ENCODE measurements around the gene MINDY4. TPM values are rescaled to one million over a fixed set of nuclear protein-coding genes. Genes with fewer than 3 reads are reported as not detected.

MINDY4 gene
- total RNA-seq, 1 donor = 0.21 TPM

DNA sequence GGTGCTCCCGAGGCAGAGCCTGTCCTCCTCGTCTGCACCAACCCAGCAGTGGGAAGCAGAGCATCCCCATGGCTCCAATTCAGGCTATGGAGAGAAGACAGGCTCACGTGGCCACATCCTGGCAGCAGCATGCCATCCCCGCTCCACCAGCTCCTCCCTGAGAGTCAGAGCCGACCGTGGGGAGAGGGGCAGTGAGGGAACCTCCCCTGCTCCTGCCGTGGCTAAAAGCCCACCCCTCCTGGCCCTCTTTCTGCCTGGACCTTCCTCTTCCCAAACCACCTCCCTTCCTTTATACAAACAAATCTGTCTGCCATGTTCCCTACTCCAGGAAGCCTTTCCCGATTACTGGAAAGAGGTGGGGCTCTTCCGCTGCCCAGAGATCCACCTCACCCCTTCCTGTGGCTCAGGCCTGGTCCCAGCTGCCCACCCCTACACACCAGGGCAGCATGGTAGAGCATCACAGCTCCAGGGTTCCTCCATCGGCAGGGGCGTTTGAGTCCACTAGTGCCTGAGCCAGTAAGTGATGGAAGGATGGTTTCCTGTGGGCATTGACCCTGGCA lies 129.7 kb downstream of the MINDY4 start:
- no peaks in the 10 kb centered on the region for H3K9me3 ChIP-seq (ENCODE audit: low read depth, low read length)
- no peaks in the 10 kb centered on the region for H3K4me1 ChIP-seq (ENCODE audit: insufficient read depth, low read length)
- H3K4me3 ChIP-seq (ENCODE audit: low read length) = no peak overlapping the region
- no peaks in the 10 kb centered on the region for H3K27me3 ChIP-seq (ENCODE audit: insufficient read depth, low read length)

DNA sequence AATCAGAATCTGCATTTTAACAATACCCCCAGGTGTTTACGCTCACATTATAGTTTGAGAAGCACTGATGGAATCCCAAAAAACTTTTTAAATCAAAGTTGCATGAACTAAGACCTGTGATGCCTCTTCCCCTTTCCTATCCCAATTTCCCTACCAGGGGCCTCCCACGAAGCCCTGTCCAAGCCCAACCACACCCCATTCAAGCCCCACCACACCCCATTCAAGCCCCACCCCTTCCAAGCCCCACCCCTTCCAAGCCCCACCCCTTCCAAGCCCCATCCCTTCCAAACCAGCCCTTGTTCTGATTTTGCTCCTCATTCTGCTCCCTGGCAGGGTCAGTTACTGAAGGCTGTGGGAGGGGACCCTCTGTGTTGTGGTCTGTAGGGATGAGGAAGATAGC lies 130.6 kb downstream of the MINDY4 start:
- Histone ChIP-seq H3K27me3 (ENCODE audit: insufficient read depth, low read length) (no peaks in the 10 kb centered on the region), H3K9me3 (ENCODE audit: low read depth, low read length) (no peaks in the 10 kb centered on the region)

DNA sequence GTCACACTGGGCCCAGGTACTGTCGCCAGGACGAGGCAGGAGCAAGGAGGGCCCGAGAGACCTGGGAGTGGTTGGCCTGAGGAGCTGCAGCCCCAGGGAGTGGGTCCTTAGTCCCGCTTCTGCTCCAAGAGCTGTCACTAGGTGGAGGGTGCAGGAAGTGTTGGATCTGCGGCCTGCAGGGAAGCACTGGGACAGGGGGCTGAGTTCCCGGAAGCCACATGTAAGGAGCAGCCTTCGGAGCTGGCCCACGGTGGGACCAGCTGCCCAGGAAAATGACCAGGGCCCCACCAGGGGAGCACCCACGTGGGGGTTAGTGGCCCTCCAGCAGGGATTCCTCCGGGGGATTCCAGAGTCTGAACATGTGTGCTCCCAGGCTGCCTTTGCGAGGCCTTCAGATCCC lies 131.2 kb downstream of the MINDY4 start:
- H3K4me3 ChIP-seq (ENCODE audit: low read length) = no peak overlapping the region
- no peaks in the 10 kb centered on the region for H3K9me3 ChIP-seq (ENCODE audit: low read depth, low read length)
- no peaks in the 10 kb centered on the region for H3K4me1 ChIP-seq (ENCODE audit: insufficient read depth, low read length)
- H3K27me3 ChIP-seq (ENCODE audit: insufficient read depth, low read length) = no peaks in the 10 kb centered on the region

More for the DNA sequence above, 130.6 kb downstream of the MINDY4 start:
- Histone ChIP-seq H3K4me3 (ENCODE audit: low read length) (no peak overlapping the region), H3K4me1 (ENCODE audit: insufficient read depth, low read length) (no peaks in the 10 kb centered on the region)

DNA sequence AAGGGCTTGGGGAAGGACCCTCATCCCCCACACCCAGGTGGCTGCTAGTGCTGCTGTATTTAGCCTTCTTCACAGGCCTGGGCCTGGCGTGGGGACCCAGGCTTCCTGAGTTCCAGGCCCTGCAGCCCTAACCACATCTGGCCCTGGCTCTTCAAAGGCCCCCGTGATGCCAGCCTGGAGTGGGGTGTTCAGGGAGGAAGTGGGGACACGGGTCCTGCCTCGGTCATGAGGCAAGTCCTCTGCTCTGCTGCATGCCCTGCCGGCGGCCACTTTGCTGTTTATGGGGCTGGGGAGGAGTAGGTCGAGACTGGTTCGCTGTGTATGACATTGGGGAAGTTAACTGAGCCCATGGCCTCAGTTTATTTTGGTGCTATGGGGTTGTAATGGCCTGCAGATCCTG lies 131.9 kb downstream of the MINDY4 start:
- Histone ChIP-seq H3K4me1 (ENCODE audit: insufficient read depth, low read length) (no peaks in the 10 kb centered on the region), H3K27me3 (ENCODE audit: insufficient read depth, low read length) (no peaks in the 10 kb centered on the region), H3K4me3 (ENCODE audit: low read length) (no peak overlapping the region), H3K9me3 (ENCODE audit: low read depth, low read length) (no peaks in the 10 kb centered on the region)

DNA sequence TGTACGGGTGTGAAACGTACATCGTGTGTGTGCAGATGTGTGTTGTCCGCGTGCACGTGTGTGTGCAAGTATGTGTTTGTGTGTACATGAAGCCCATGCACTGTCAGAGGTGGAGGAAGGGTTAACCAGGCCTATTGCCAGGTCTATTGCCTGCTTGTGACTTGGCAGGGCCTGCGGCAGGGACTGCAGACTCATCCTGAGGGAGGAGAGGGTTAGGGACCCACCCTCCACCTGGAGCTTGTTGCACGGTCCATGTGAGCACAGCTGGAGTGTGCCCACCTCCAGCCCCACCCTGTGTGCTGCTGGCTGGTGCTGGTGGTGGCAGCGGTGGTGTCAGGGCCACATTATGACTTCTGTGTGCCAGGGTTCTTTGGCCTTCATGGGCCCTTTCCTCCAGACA lies 133.3 kb downstream of the MINDY4 start:
- H3K9me3 ChIP-seq (ENCODE audit: low read depth, low read length) = no peaks in the 10 kb centered on the region

DNA sequence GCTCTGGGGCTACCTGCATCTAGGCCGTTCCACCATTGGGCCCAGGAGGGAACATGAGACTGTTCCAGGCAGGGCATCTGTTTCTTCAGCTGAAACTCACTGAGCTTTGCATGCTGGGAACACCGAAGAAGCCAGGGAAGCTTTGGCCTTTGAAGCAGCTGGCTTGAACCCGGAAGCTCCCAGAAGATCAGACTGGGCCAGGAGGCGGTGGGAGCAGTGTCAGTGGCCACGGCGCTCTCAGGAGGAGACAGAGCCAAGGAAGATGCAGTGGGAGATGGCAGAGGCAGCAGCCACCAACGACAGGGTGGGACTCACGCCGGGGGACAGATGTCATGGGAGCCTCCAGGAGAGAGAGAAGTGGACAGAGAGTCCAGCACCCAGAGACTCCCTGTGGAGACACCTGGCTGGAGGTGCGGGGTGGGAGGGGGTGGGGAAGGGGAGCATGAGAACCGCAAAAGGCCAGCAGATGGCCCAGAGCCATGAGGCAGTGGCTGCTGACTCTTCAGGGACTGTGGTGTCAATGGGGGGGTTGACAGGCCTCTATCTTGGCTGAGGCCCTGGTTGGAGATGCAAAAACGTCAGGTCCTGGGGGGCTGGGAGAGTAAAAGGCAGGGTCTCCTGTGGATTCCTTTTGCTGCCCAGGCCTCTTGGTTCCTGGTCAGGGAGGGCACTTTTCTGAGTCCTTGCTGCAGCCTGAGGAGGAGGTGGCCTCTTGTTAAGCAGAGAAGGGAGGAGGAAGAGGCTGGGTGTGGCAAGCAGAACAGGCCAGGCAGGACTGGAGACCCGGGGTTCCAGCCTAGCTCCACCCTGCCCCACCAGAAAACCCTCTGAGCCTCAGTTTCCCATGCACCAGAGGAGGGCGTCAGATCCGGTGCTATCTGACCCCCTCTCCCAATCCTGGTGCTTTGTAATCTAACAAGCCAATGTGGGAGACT lies 134.1 kb downstream of the MINDY4 start:
- Histone ChIP-seq H3K4me1 (ENCODE audit: insufficient read depth, low read length) (no peaks in the 10 kb centered on the region), H3K27me3 (ENCODE audit: insufficient read depth, low read length) (no peaks in the 10 kb centered on the region), H3K9me3 (ENCODE audit: low read depth, low read length) (no peaks in the 10 kb centered on the region), H3K4me3 (ENCODE audit: low read length) (no peak overlapping the region)

More for the DNA sequence above, 133.3 kb downstream of the MINDY4 start:
- H3K27me3 ChIP-seq (ENCODE audit: insufficient read depth, low read length) = no peaks in the 10 kb centered on the region
- no peak overlapping the region for H3K4me3 ChIP-seq (ENCODE audit: low read length)
- no peaks in the 10 kb centered on the region for H3K4me1 ChIP-seq (ENCODE audit: insufficient read depth, low read length)

DNA sequence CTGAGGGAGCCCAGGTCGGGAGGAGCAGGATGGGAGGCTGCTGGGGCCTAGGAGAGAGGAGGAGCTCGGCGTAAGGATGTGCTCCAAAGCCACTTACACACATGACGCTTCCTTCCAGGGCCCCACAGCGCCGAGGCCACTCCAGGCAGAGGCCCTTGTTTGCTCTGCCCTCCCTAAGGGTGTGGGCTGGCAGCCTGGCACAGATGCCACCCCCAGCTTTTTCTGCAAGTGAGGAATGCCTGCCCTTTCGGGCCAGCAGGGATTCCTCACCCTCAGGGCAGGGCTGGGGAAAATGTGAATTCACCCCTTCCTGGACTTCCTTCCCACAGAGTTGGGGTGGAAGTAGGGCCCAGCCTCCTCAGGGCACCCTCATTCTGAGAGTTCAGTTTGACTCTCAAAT lies 134.8 kb downstream of the MINDY4 start:
- Histone ChIP-seq H3K9me3 (ENCODE audit: low read depth, low read length) (no peaks in the 10 kb centered on the region), H3K4me1 (ENCODE audit: insufficient read depth, low read length) (no peaks in the 10 kb centered on the region), H3K27me3 (ENCODE audit: insufficient read depth, low read length) (no peaks in the 10 kb centered on the region), H3K4me3 (ENCODE audit: low read length) (no peak overlapping the region)

DNA sequence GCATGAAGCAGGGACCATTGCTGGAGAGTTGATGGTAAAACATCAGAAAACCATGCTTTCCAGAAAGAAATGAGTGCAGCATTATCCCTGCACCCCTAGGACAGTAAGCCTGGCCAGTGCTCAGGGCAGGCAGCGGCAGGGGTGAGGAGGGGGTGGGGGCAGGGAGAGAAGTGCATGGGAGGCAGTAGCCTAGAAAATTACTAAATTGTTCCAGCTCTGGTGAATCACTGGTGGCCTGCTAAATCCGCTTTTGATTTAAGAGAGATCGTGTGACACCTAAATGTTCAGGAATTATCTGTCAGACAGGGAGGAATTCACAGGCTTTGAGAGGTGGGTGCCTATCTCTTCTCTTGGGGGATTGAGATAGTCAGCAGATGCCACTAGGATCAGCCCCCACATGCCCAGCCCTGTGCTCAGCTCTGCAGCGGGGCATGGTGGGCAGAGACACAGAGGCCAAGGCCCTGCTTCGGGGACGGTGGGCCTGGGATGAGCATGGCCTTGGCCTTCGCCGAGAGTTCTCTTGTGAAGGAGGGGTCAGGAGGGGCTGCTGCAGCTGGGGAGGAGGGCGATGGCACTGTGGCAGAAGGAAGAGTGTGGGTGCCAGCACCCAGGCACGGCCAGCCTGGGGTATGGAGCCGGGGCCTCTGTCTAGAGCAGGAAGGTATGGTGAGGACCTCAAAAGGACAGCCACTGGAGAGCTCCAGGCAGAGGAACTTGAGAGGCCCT lies 135.5 kb downstream of the MINDY4 start:
- Histone ChIP-seq H3K27me3 (ENCODE audit: insufficient read depth, low read length) (no peaks in the 10 kb centered on the region), H3K9me3 (ENCODE audit: low read depth, low read length) (no peaks in the 10 kb centered on the region), H3K4me3 (ENCODE audit: low read length) (no peak overlapping the region), H3K4me1 (ENCODE audit: insufficient read depth, low read length) (no peaks in the 10 kb centered on the region)

DNA sequence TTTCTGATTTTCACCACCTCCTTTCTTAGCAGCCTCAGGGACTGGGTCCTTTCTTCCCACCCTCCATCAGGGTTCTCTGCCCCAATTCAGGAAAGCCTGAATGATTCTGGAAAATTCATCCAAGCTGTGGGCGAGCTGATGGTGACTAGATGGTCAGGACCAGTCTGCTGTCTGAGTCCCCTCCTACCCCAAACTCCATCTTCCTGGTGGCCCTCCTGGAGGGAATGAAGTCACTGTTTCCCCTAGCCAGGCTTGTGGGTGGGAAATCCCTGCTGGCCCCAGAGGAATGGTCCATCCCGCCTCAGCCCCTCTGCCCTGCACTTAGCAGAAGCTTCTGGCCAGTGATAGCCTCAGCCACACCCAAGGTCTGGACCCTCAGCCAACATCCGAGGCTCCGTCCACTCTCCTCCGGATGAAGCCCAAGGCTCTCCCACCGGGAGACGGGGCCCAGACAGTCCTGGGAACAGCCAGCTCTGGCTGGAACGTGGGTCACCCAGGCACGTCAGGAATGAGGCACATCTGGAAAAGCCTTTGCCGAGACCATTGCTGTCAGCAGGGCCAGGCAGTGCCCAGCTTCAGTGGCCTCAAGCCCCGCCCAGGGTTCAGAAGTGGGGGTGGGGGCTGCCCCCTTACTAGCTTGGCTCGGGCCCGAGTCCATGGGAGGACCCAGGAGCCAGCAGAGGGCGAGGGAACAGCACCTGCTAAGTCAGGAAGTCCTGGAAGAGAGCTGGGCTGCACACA lies 136.5 kb downstream of the MINDY4 start:
- Histone ChIP-seq H3K9me3 (ENCODE audit: low read depth, low read length) (no peaks in the 10 kb centered on the region), H3K4me1 (ENCODE audit: insufficient read depth, low read length) (no peaks in the 10 kb centered on the region), H3K27me3 (ENCODE audit: insufficient read depth, low read length) (no peaks in the 10 kb centered on the region), H3K4me3 (ENCODE audit: low read length) (no peak overlapping the region)

DNA sequence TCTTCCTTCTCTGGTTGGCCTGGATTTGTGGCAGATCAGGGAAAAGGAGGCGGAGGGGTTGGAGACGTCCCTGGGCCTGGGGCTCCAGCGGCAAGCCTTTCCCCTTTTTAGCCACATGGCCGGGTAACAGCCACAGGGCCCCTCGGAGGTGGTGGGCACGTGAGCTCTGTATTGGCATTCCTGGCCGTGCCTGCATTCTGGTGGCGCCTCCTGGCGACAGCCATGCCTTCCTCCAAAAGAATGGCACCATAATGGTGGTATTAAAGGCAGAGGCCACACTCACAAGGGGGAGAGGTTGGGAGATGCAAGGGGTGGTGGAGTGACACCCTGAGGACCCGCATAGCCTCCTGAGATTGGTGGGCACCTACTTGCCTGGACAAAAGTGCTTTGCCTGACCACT lies 137.5 kb downstream of the MINDY4 start:
- Histone ChIP-seq H3K27me3 (ENCODE audit: insufficient read depth, low read length) (no peaks in the 10 kb centered on the region), H3K9me3 (ENCODE audit: low read depth, low read length) (no peaks in the 10 kb centered on the region), H3K4me1 (ENCODE audit: insufficient read depth, low read length) (no peaks in the 10 kb centered on the region), H3K4me3 (ENCODE audit: low read length) (no peak overlapping the region)

DNA sequence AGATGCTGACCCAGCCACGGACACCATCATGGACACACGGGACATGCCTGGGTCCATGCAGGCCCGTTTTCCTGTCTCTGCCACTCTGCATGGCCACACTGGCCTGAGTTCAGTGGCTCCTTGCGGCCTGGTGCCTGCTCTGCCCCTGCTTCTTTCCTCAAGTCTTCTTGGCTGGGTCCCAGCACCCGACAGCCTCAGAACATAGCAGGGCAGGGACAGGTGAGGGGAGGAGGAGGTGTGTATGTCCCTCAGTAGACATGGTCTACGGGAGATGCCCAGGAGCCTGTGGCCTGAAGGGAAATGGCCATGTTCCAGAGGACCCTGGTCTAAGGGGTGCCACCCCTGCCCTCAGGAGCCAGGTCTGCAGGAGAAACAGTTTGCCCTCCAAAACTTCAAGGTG lies 138.2 kb downstream of the MINDY4 start:
- Histone ChIP-seq H3K4me3 (ENCODE audit: low read length) (no peak overlapping the region), H3K27me3 (ENCODE audit: insufficient read depth, low read length) (no peaks in the 10 kb centered on the region), H3K9me3 (ENCODE audit: low read depth, low read length) (no peaks in the 10 kb centered on the region), H3K4me1 (ENCODE audit: insufficient read depth, low read length) (no peaks in the 10 kb centered on the region)

DNA sequence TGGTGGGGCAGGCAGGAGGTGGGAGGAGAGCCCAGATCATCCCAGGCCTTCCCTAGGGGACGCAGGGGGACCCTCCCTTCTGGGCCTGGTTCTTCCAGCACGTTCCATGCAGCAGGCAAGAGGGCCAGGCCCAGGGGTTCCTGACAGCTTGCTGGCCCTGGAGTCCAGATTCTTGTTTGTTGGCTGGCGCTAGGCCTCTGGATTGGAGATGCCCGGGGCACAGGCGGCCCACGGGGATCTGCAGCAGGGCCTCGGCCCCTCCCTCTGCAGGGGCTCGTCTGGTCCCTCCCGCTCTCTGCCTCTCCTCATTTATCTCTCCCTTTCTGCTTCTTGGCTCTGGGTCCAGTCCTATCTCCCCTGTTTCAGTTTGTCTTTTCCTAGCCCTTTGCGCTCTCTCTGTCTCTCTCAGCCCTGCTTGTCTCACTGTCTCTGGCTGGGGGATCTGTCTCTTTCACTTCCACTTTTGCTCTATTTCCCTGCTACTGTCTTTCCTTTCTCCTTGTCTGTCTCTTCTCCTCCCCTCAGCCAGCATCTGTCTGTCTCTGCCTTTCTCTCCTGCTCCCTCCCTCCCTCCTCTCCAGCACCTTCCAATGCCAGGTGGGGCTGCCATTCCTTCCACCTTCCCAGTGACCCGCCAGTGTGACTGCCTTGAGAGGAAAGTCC lies 139.3 kb downstream of the MINDY4 start:
- no peak overlapping the region for H3K4me3 ChIP-seq (ENCODE audit: low read length)
- no peaks in the 10 kb centered on the region for H3K4me1 ChIP-seq (ENCODE audit: insufficient read depth, low read length)
- H3K9me3 ChIP-seq (ENCODE audit: low read depth, low read length) = no peaks in the 10 kb centered on the region
- H3K27me3 ChIP-seq (ENCODE audit: insufficient read depth, low read length) = no peaks in the 10 kb centered on the region

DNA sequence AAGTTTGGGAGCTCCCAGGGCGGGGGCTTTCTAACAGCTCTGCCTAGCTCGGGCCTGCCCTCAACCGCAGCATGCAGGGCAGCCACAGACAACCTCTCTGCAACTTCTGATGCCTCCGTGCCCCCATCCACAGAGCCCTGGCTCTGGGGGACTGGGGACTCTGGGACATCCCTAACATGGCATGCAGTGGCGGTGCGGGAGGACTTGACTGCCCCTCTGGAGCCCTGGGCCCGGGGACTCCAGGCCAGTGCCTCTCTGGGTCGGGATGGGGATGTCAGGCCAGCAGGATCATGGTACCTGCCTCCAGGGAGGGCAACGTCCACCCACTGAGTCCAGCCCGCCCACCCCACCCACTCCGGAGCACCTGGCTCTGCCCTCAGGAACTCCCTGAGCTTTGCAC lies 139.9 kb downstream of the MINDY4 start:
- no peaks in the 10 kb centered on the region for H3K9me3 ChIP-seq (ENCODE audit: low read depth, low read length)

DNA sequence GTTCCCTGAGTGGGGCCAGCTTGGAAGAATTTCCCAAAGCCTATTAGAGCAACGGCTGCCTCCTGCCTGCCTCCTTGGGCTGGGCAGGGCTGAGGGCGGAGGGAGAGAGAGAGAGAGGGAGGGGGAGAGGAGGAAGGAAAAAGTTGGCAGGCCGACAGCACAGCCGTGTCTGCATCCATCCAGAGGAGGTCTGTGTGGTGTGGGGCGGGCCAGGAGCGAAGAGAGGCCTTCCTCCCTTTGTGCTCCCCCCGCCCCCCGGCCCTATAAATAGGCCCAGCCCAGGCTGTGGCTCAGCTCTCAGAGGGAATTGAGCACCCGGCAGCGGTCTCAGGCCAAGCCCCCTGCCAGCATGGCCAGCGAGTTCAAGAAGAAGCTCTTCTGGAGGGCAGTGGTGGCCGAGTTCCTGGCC lies 140.3 kb downstream of the MINDY4 start, which contains the start of gene AQP1:
Gene AQP1 (plus strand): TSS at position 293 of the 409 bp plus-strand sequence. CDS start 57 bp downstream, at position 350.
- H3K27me3 ChIP-seq (ENCODE audit: insufficient read depth, low read length) = no peaks in the 10 kb centered on the region
- H3K9me3 ChIP-seq (ENCODE audit: low read depth, low read length) = no peaks in the 10 kb centered on the region
- no peak within 1 kb of the TSS for H3K4me3 ChIP-seq (ENCODE audit: low read length)
- no peaks in the 10 kb centered on the region for H3K4me1 ChIP-seq (ENCODE audit: insufficient read depth, low read length)

More for the DNA sequence above, 139.9 kb downstream of the MINDY4 start:
- Histone ChIP-seq H3K4me3 (ENCODE audit: low read length) (no peak overlapping the region), H3K4me1 (ENCODE audit: insufficient read depth, low read length) (no peaks in the 10 kb centered on the region), H3K27me3 (ENCODE audit: insufficient read depth, low read length) (no peaks in the 10 kb centered on the region)
